Esophagus (tissue), 2 donors: ENCODE measurements around the gene ENTREP3. TPM values are rescaled to one million over a fixed set of nuclear protein-coding genes. Genes with fewer than 3 reads are reported as not detected.
"Not testable (repeated sequence)": the region's sequence is repeated elsewhere in the genome, so short reads cannot be mapped to it uniquely, and the experiment has no call there.

Experiments
- H3K27ac ChIP-seq, 2 donors: one replicate each; pipeline ENCODE4 v1.5.1; 2013; ENCODE audit warnings: low read depth in 2 of 2, mild to moderate bottlenecking in 2 of 2, inconsistent platforms in 1 of 2, low read length in 1 of 2, moderate library complexity in 1 of 2
- H3K27me3 ChIP-seq, 2 donors: one replicate each; pipeline ENCODE4 v1.6.1; 2013; ENCODE audit warnings: low read length in 2 of 2, control low read depth in 1 of 2, mild to moderate bottlenecking in 1 of 2; ENCODE audit not compliant: insufficient read depth in 2 of 2, control insufficient read depth in 1 of 2
- H3K36me3 ChIP-seq, 2 donors: one replicate each; pipeline ENCODE4 v1.6.1; 2013; ENCODE audit warnings: low read length in 1 of 2; ENCODE audit not compliant: control insufficient read depth in 2 of 2, insufficient read depth in 2 of 2
- H3K4me1 ChIP-seq, 2 donors: one replicate each; pipeline ENCODE4 v1.6.1; 2013; ENCODE audit warnings: low read length in 1 of 2; ENCODE audit not compliant: control insufficient read depth in 2 of 2, insufficient read depth in 2 of 2
- H3K4me3 ChIP-seq, 2 donors: one replicate each; pipeline ENCODE4 v1.5.1; 2013; ENCODE audit warnings: low read length in 2 of 2, mild to moderate bottlenecking in 2 of 2, low read depth in 1 of 2, moderate library complexity in 1 of 2
- H3K9me3 ChIP-seq, 2 donors: one replicate each; pipeline ENCODE4 v1.6.1; 2013; ENCODE audit warnings: mild to moderate bottlenecking in 2 of 2, low read depth in 1 of 2, low read length in 1 of 2, moderate library complexity in 1 of 2; ENCODE audit not compliant: control insufficient read depth in 2 of 2, insufficient read depth in 1 of 2
- WGBS, 2 donors: extraction: QIAGEN DNeasy Blood & Tissue Kit; methylation state at CpG; one replicate each; pipeline ENCODE4 v1.1.7; 2013; 5-methylcytosine and 5-hydroxymethylcytosine counted together
- polyA plus RNA-seq, 2 donors: library from polyadenylated mRNA; stranded (reverse); fragments of 200-250 nt; gene quantifications; one replicate each; pipeline ENCODE4 v1.2.3, GENCODE V29; 2013
- donor health status: healthy with polysubstance abuse.
- donor health status: Bipolar disorder and iron deficiency.

Gene ENTREP3
- polyA plus RNA-seq, 2 donors = 12.7 to 13.6 TPM

- not testable (repeated sequence) for H3K4me3 ChIP-seq, H3K4me1 ChIP-seq, H3K27ac ChIP-seq, H3K27me3 ChIP-seq, H3K36me3 ChIP-seq, H3K9me3 ChIP-seq
- 73 to 77% methylated on average over 6 to 9 of the region's 10 CpGs for WGBS, 2 donors
Measured at GRCh38 chr1:155214702-155215101, 40.6 kb downstream of the ENTREP3 start.

- H3K4me1 ChIP-seq, H3K4me3 ChIP-seq, H3K36me3 ChIP-seq, H3K9me3 ChIP-seq, H3K27me3 ChIP-seq, H3K27ac ChIP-seq: not testable (repeated sequence)
- WGBS, 2 donors = 70% methylated on average over 7 of the region's 7 CpGs
Measured at GRCh38 chr1:155212051-155212440, 43.2 kb downstream of the ENTREP3 start.

- H3K36me3 ChIP-seq, H3K4me1 ChIP-seq, H3K9me3 ChIP-seq, H3K27ac ChIP-seq, H3K4me3 ChIP-seq, H3K27me3 ChIP-seq: not testable (repeated sequence)
- WGBS, 2 donors = 68 to 78% methylated on average over 11 to 13 of the region's 13 CpGs
Measured at GRCh38 chr1:155211381-155212050, 43.8 kb downstream of the ENTREP3 start.

GRCh38 chr1:155210314-155211104, 44.8 kb downstream of the ENTREP3 start:
- Histone ChIP-seq H3K4me1 (no peaks in the 10 kb centered on the region), H3K4me3 (no peak overlapping the region), H3K36me3 (peaks cover 0 to 3% of the 10 kb centered on the region in 2 donors), H3K9me3 (no peaks in the 10 kb centered on the region), H3K27ac (peak overlapping the region in 1 of 2 donors; percentile 13), H3K27me3 (no peaks in the 10 kb centered on the region)
- 78 to 85% methylated on average over 4 of the region's 4 CpGs for WGBS, 2 donors

GRCh38 chr1:155209312-155209721, 46.0 kb downstream of the ENTREP3 start:
- H3K9me3 ChIP-seq = no peaks in the 10 kb centered on the region
- peaks cover 0 to 2% of the 10 kb centered on the region in 2 donors for H3K36me3 ChIP-seq
- WGBS, 2 donors = 3 to 4% methylated on average over 13 of the region's 13 CpGs
- no peaks in the 10 kb centered on the region for H3K27me3 ChIP-seq
- peak overlapping the region; percentile 94 to 95 for H3K27ac ChIP-seq
- peak overlapping the region; percentile 67 to 70 for H3K4me3 ChIP-seq
- H3K4me1 ChIP-seq = no peaks in the 10 kb centered on the region

DNA sequence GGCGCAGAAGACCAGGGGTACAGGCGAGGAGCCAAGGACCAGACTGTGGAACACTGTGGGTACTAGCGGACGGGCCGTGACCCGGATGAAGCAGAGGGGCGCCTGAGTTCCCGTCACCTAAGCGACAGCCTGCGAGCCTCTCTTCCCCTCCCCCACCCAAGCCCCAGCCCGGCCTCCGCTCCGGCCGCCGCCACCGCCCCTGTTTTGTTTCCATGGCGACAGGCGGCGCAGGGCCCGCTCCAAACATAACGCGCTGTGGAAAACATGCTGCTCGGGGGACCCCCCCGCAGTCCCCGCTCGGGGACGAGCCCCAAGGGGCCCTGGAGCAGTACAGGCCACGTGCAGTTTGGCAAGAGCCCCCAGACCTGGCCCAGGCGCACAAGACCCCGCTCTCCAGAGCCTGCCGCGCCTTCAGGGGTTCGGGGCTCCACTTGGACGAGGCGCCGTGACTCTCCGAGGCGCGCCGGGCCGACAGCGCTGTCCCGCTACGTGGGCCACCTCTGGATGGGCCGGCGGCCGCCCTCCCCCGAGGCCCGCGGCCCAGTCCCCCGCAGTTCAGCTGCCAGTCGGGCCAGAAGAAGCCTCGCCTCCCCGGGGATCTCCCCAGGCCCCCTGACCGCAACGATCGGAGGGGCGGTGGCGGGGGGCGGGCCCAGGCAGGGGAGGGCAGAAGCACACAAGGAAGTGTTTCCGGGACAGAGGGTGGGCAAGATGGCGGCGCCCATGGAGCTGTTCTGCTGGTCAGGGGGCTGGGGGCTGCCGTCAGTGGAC, 46.6 kb downstream of the ENTREP3 start, which contains the start of gene MTX1:
Gene MTX1, plus strand, starts transcription at position 155 of the 771 bp plus-strand sequence. Its CDS starts 110 bp downstream, at position 265.
- 0 to 1% methylated on average over 51 to 64 of the region's 64 CpGs for WGBS, 2 donors
- H3K4me1 ChIP-seq = no peaks in the 10 kb centered on the region
- H3K27ac ChIP-seq = peak within 1 kb of the TSS; percentile 94 to 95
- H3K4me3 ChIP-seq = peak within 1 kb of the TSS; percentile 67 to 70
- no peaks in the 10 kb centered on the region for H3K27me3 ChIP-seq
- peaks cover 0 to 2% of the 10 kb centered on the region in 2 donors for H3K36me3 ChIP-seq
- no peaks in the 10 kb centered on the region for H3K9me3 ChIP-seq

DNA sequence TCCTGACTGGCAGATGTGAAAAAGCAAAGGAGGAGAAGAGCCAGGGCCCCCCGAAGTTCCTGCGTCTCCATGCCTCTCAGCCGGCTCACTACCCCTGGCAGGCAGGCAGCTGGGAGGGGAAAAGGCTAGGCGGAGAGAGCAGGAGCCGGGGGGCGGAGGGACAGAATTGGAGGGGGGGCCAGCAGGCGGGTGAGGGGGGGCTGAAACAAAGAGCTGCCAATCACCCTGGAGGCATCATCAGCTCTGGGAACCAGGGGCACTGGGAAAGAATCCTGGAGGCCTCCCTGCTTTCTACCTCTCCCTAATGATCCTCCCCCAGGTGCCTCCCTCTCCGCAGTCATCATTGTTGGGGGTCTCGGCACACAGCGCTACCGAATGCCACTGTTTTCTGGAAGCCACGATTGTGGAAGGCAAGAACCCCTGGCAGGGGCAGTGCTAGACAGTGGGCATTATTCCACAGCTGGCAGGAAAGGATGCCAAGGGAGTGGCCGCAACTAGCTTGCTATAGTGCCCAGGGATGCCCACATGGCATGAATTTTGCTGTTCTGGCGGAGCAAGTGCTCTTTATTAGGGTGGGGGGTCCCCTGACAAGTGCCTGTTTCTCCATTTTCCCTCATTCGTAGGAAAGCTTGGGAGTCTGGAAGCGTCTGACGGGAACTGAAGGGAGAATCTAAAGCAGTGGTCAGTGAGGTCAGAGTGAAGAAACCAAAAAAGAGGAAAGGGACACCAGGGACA, 47.3 kb downstream of the ENTREP3 start, which contains the start of gene THBS3:
Gene THBS3, minus strand, starts transcription at position 92 of the 735 bp plus-strand sequence. Its CDS starts 21 bp downstream, at position 71.
- Histone ChIP-seq H3K4me3 (peak within 1 kb of the TSS; percentile 67 to 70), H3K9me3 (no peaks in the 10 kb centered on the region), H3K27ac (peak within 1 kb of the TSS; percentile 94 to 95), H3K27me3 (no peaks in the 10 kb centered on the region), H3K36me3 (peaks cover 0 to 2% of the 10 kb centered on the region in 2 donors), H3K4me1 (no peaks in the 10 kb centered on the region)
- 11 to 14% methylated on average over 16 to 17 of the region's 17 CpGs for WGBS, 2 donors

- 20 to 30% methylated on average over 13 of the region's 13 CpGs for WGBS, 2 donors
- Histone ChIP-seq H3K9me3 (no peaks in the 10 kb centered on the region), H3K27me3 (no peaks in the 10 kb centered on the region)
Measured at GRCh38 chr1:155206891-155207805, 48.1 kb downstream of the ENTREP3 start.

More at GRCh38 chr1:155206891-155207805, 48.1 kb downstream of the ENTREP3 start:
- Histone ChIP-seq H3K4me1 (no peaks in the 10 kb centered on the region), H3K4me3 (peak overlapping the region; percentile 12 to 31), H3K36me3 (peaks cover 0 to 2% of the 10 kb centered on the region in 2 donors), H3K27ac (peak overlapping the region; percentile 94 to 95)
